SK-N-SH treated with all-trans-retinoic acid at 6 μM for 48 hours (cell line): ENCODE data around the gene GAK.

Experiments
- ATAC-seq: fragments of 200-7000 bp; cut with Tn5 transposase; 3 replicates; pipeline ENCODE4 v1.9.1; 2020; ENCODE audit warnings: mild to moderate bottlenecking, moderate library complexity
- ARNTL ChIP-seq: fragments of 450-650 bp; formaldehyde crosslinking; IDR thresholded peaks from 2 replicates; pipeline ENCODE4 v1.5.0; 2020; ENCODE audit warnings: low read depth, mild to moderate bottlenecking, moderate library complexity, borderline replicate concordance
- BACH2 ChIP-seq: fragments of 250-450 bp; sonication (Bioruptor Pico); IDR thresholded peaks from 2 replicates; pipeline ENCODE4 v1.9.0; 2021; ENCODE audit warnings: mild to moderate bottlenecking, borderline replicate concordance
- ESRRG ChIP-seq: fragments of 250-450 bp; sonication (Bioruptor Pico); IDR thresholded peaks from 2 replicates; pipeline ENCODE4 v1.6.1; 2021; ENCODE audit warnings: mild to moderate bottlenecking
- ISL1 ChIP-seq: fragments of 250-450 bp; sonication (Bioruptor Pico); IDR thresholded peaks from 2 replicates; pipeline ENCODE4 v2.1.2; 2022; ENCODE audit warnings: mild to moderate bottlenecking, moderate library complexity
- OSR1 ChIP-seq: fragments of 250-450 bp; sonication (Bioruptor Pico); IDR thresholded peaks from 2 replicates; pipeline ENCODE4 v1.8.0; 2022; ENCODE audit warnings: moderate library complexity, mild to moderate bottlenecking, inconsistent platforms
- RARB ChIP-seq: fragments of 250-450 bp; sonication (Bioruptor Pico); IDR thresholded peaks from 2 replicates; pipeline ENCODE4 v1.8.0; 2021; ENCODE audit warnings: mild to moderate bottlenecking, moderate library complexity
- ZC3H10 ChIP-seq: fragments of 250-450 bp; sonication (Bioruptor Pico); IDR thresholded peaks from 2 replicates; pipeline ENCODE4 v1.5.1; 2021; ENCODE audit warnings: mild to moderate bottlenecking, moderate library complexity
- ZFP30 ChIP-seq: fragments of 450-650 bp; formaldehyde crosslinking; IDR thresholded peaks from 2 replicates; pipeline ENCODE4 v1.5.0; 2022; ENCODE audit warnings: mild to moderate bottlenecking, moderate library complexity
- ZNF565 ChIP-seq: fragments of 450-650 bp; formaldehyde crosslinking; conservative IDR thresholded peaks from 2 replicates; pipeline ENCODE4 v1.5.0; 2020; ENCODE audit warnings: low read depth, mild to moderate bottlenecking, moderate library complexity
- ZNF70 ChIP-seq: fragments of 450-650 bp; formaldehyde crosslinking; IDR thresholded peaks from 2 replicates; pipeline ENCODE4 v1.5.0; 2020; ENCODE audit warnings: mild to moderate bottlenecking, moderate library complexity
- ZNF8 ChIP-seq: fragments of 450-650 bp; formaldehyde crosslinking; IDR thresholded peaks from 2 replicates; pipeline ENCODE4 v1.5.0; 2020; ENCODE audit warnings: mild to moderate bottlenecking, moderate library complexity
- TF ChIP-seq, protein P1 (sequence below): fragments of 250-450 bp; sonication (Bioruptor Pico); IDR thresholded peaks from 2 replicates; pipeline ENCODE4 v1.5.0; 2020; ENCODE audit warnings: mild to moderate bottlenecking, moderate library complexity
- TF ChIP-seq, protein P2 (sequence below): fragments of 250-450 bp; sonication (Bioruptor Pico); IDR thresholded peaks from 2 replicates; pipeline ENCODE4 v1.8.0; 2020; ENCODE audit warnings: mild to moderate bottlenecking, moderate library complexity, borderline replicate concordance
- TF ChIP-seq, protein P3 (sequence below): fragments of 250-450 bp; sonication (Bioruptor Pico); IDR thresholded peaks from 2 replicates; pipeline ENCODE4 v1.8.0; 2021; ENCODE audit warnings: low read depth, mild to moderate bottlenecking, moderate library complexity, borderline replicate concordance
- TF ChIP-seq, protein P4 (sequence below): fragments of 250-450 bp; sonication (Bioruptor Pico); IDR thresholded peaks from 2 replicates; pipeline ENCODE4 v1.5.1; 2020; ENCODE audit warnings: low read depth, mild to moderate bottlenecking, moderate library complexity
- TF ChIP-seq, protein P5 (sequence below): fragments of 250-450 bp; sonication (Bioruptor Pico); IDR thresholded peaks from 2 replicates; pipeline ENCODE4 v1.5.1; 2021; ENCODE audit warnings: mild to moderate bottlenecking, moderate library complexity

The GAK gene

DNA sequence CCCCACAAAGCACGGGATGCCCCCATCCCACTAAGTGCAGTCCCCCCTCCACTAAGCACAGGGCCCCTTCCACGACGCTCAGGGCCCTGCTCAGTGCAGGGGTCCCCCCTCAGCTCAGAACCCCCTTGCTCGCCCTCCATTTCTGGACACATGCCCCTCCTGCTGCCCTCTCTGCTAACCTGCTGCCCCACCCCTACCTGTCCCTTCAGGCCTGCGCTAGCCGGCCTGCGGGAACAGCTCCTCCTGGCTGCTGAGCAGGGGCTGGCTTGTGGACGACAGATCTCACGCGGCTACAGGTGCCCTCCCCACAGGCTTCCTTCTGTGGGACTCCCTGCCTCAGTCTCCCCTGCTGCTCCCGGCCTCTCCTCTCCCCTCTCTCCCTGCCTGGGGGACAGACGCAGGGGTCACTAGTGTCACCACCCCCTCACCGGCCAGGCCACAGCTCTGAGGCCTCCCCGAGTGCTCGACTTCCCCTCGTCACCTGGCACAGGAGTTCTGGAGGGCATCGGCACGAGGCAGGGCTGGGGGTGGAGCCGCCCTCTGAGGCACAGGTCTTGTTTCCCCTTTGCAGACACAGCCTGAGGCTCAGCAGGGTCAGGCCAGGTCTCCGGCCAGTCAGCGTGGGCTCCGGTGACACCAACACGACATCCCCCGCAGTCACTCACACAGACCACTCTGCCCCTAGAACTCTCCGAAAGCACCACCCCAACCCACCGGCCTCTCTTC is 21.6 kb downstream of the GAK start:
- TF ChIP-seq, protein P1, sequence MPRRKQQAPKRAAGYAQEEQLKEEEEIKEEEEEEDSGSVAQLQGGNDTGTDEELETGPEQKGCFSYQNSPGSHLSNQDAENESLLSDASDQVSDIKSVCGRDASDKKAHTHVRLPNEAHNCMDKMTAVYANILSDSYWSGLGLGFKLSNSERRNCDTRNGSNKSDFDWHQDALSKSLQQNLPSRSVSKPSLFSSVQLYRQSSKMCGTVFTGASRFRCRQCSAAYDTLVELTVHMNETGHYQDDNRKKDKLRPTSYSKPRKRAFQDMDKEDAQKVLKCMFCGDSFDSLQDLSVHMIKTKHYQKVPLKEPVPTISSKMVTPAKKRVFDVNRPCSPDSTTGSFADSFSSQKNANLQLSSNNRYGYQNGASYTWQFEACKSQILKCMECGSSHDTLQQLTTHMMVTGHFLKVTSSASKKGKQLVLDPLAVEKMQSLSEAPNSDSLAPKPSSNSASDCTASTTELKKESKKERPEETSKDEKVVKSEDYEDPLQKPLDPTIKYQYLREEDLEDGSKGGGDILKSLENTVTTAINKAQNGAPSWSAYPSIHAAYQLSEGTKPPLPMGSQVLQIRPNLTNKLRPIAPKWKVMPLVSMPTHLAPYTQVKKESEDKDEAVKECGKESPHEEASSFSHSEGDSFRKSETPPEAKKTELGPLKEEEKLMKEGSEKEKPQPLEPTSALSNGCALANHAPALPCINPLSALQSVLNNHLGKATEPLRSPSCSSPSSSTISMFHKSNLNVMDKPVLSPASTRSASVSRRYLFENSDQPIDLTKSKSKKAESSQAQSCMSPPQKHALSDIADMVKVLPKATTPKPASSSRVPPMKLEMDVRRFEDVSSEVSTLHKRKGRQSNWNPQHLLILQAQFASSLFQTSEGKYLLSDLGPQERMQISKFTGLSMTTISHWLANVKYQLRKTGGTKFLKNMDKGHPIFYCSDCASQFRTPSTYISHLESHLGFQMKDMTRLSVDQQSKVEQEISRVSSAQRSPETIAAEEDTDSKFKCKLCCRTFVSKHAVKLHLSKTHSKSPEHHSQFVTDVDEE (CRISPR knock-in tag), result no peak
- TF ChIP-seq OSR1 (CRISPR knock-in tag) (no peak), RARB (CRISPR knock-in tag) (no peak), ZC3H10 (CRISPR knock-in tag) (no peak), ZFP30 (CRISPR knock-in tag) (no peak), ZNF70 (CRISPR knock-in tag) (no peak), ISL1 (no peak)
- TF ChIP-seq, protein P2, sequence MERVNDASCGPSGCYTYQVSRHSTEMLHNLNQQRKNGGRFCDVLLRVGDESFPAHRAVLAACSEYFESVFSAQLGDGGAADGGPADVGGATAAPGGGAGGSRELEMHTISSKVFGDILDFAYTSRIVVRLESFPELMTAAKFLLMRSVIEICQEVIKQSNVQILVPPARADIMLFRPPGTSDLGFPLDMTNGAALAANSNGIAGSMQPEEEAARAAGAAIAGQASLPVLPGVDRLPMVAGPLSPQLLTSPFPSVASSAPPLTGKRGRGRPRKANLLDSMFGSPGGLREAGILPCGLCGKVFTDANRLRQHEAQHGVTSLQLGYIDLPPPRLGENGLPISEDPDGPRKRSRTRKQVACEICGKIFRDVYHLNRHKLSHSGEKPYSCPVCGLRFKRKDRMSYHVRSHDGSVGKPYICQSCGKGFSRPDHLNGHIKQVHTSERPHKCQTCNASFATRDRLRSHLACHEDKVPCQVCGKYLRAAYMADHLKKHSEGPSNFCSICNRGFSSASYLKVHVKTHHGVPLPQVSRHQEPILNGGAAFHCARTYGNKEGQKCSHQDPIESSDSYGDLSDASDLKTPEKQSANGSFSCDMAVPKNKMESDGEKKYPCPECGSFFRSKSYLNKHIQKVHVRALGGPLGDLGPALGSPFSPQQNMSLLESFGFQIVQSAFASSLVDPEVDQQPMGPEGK (CRISPR knock-in tag), result no peak
- TF ChIP-seq, protein P3, sequence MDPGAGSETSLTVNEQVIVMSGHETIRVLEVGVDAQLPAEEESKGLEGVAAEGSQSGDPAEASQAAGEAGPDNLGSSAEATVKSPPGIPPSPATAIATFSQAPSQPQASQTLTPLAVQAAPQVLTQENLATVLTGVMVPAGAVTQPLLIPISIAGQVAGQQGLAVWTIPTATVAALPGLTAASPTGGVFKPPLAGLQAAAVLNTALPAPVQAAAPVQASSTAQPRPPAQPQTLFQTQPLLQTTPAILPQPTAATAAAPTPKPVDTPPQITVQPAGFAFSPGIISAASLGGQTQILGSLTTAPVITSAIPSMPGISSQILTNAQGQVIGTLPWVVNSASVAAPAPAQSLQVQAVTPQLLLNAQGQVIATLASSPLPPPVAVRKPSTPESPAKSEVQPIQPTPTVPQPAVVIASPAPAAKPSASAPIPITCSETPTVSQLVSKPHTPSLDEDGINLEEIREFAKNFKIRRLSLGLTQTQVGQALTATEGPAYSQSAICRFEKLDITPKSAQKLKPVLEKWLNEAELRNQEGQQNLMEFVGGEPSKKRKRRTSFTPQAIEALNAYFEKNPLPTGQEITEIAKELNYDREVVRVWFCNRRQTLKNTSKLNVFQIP, result no peak
- TF ChIP-seq, protein P4, sequence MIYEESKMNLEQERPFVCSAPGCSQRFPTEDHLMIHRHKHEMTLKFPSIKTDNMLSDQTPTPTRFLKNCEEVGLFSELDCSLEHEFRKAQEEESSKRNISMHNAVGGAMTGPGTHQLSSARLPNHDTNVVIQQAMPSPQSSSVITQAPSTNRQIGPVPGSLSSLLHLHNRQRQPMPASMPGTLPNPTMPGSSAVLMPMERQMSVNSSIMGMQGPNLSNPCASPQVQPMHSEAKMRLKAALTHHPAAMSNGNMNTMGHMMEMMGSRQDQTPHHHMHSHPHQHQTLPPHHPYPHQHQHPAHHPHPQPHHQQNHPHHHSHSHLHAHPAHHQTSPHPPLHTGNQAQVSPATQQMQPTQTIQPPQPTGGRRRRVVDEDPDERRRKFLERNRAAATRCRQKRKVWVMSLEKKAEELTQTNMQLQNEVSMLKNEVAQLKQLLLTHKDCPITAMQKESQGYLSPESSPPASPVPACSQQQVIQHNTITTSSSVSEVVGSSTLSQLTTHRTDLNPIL (CRISPR knock-in tag), result no peak
- no peak for ATAC-seq

DNA sequence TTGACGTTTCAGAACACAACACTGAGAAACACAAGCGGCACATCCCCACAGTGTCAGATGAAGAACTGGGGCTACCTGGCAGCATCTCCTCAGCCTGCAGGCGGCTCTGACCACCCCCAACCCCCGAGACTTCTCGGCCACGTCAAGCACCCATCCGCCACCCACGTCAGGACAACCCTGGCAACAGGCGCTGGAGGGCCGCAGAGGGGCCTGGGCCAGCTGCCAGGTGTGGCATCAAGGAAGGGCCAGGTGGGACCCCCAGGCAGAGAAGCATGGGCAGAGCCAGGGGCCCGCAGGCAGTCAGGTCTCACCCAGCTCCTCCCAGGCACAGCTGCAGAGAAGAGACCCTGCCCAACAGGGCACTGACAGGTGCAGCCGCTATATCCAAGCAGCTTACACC is 22.3 kb downstream of the GAK start:
- TF ChIP-seq, protein P4 (CRISPR knock-in tag), result no peak
- TF ChIP-seq ARNTL (CRISPR knock-in tag), result no peak
- ATAC-seq, result no peak

DNA sequence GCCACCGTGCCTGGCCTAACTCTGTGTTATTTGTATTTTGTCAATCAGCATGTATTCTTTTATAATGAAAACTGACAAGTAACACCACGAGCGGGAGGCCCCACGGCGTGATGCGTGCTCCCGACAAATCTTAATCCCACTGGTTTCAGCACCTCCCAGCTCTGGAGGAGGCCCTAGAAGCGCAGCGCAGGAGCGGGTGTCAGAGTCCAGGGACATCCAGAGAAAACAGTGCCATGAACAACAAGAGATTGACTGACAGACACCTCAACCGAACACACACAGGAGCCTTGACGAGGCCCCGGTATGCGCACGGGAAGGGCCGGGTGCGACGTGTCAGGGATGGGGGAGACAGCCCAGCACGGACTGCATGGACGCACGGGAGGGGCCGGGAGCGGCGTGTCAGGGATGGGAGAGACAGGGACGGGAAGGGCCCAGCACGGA is 23.0 kb downstream of the GAK start:
- ATAC-seq, result no peak
- TF ChIP-seq, protein P5, sequence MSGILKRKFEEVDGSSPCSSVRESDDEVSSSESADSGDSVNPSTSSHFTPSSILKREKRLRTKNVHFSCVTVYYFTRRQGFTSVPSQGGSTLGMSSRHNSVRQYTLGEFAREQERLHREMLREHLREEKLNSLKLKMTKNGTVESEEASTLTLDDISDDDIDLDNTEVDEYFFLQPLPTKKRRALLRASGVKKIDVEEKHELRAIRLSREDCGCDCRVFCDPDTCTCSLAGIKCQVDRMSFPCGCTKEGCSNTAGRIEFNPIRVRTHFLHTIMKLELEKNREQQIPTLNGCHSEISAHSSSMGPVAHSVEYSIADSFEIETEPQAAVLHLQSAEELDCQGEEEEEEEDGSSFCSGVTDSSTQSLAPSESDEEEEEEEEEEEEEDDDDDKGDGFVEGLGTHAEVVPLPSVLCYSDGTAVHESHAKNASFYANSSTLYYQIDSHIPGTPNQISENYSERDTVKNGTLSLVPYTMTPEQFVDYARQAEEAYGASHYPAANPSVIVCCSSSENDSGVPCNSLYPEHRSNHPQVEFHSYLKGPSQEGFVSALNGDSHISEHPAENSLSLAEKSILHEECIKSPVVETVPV (CRISPR knock-in tag), result no peak
- TF ChIP-seq ZNF8 (CRISPR knock-in tag) (no peak), ZNF565 (CRISPR knock-in tag) (no peak), ARNTL (CRISPR knock-in tag) (no peak), ESRRG (CRISPR knock-in tag) (no peak), BACH2 (CRISPR knock-in tag) (no peak)
- TF ChIP-seq, protein P4 (CRISPR knock-in tag), result no peak
- TF ChIP-seq, protein P1 (CRISPR knock-in tag), result no peak
